Gastrocnemius medialis (tissue), 4 donors: ENCODE measurements around the gene GPC6. TPM values are rescaled to one million over a fixed set of nuclear protein-coding genes. Genes with fewer than 3 reads are reported as not detected.

Source experiments
- ATAC-seq, 2 donors: fragments of 150-250 bp; one replicate each; pipeline ENCODE4 v1.9.1; 2016
- DNase-seq, 2 donors: peaks; one replicate each; pipeline ENCODE4 v3.0.0-alpha.2; 2019
- H3K27ac ChIP-seq, 4 donors: fragments of 200-600 bp; sonication (generic); 1 replicate in 1 of 4; 2 replicates in 3 of 4; pipeline ENCODE4 v1.5.1; 2016 to 2018; ENCODE audit warnings: mild to moderate bottlenecking in 2 of 4, moderate library complexity in 1 of 4
- H3K27me3 ChIP-seq, 3 donors: fragments of 200-600 bp; sonication (generic) in 2 of 3; 1 replicate in 1 of 3; 2 replicates in 2 of 3; pipeline versions ENCODE4 v1.5.1 to v1.6.0; 2016 to 2019; ENCODE audit warnings: mild to moderate bottlenecking in 1 of 3, moderate library complexity in 1 of 3
- H3K36me3 ChIP-seq, 2 donors: fragments of 200-600 bp; sonication (generic) in 1 of 2; one replicate each; pipeline ENCODE4 v1.5.1; 2017 to 2018
- H3K4me1 ChIP-seq, 2 donors: fragments of 200-600 bp; sonication (generic) in 1 of 2; one replicate each; pipeline ENCODE4 v1.5.1; 2016 to 2017; ENCODE audit warnings: mild to moderate bottlenecking in 2 of 2
- H3K4me3 ChIP-seq, 4 donors: fragments of 200-600 bp; sonication (generic) in 3 of 4; 1 replicate in 1 of 4; 2 replicates in 3 of 4; pipeline ENCODE4 v1.5.1; 2016 to 2019; ENCODE audit warnings: mild to moderate bottlenecking in 2 of 4
- H3K9me3 ChIP-seq, 3 donors: fragments of 200-600 bp; sonication (generic) in 2 of 3; 1 replicate in 1 of 3; 2 replicates in 2 of 3; pipeline ENCODE4 v1.5.1; 2016 to 2019
- POLR2A ChIP-seq, 2 donors: fragments of 450-650 bp; IDR thresholded peaks; one replicate each; pipeline ENCODE4 v1.6.1; 2017; ENCODE audit warnings: antibody characterized with exemption in 2 of 2, mild to moderate bottlenecking in 2 of 2, moderate library complexity in 2 of 2
- in situ Hi-C, 4 donors: fragments of 200-750 bp; cut with MboI; loops; one replicate each; pipeline versions ENCODE4 v1.15.0 to v1.8.0; 2017; ENCODE audit warnings: low sequenced_read_pairs in 4 of 4
- intact Hi-C: fragments of 100-400 bp; cut with DNase I; formaldehyde crosslinking; loops from one replicate; pipeline ENCODE4 v1.15.1; 2023; ENCODE audit warnings: low total_unique reads
- total RNA-seq, 4 donors: library from RNA; depleted of rRNA; stranded (reverse); fragments of >200 nt; gene quantifications; one replicate each; pipeline versions ENCODE4 v1.1.0 to v1.2.3, GENCODE V29; 2016
- TF ChIP-seq, protein P1 (sequence below), 5 experiments: fragments of 450-650 bp in 3 of 5; fragments of 200-600 bp in 2 of 5; sonication (generic) in 2 of 5; IDR thresholded peaks in 4 of 5; conservative IDR thresholded peaks in 1 of 5; 1 replicate in 4 of 5; 2 replicates in 1 of 5; pipeline ENCODE4 v1.5.1; 2016 to 2019; ENCODE audit warnings: antibody characterized with exemption in 5 of 5, mild to moderate bottlenecking in 3 of 5, moderate library complexity in 3 of 5

GPC6 gene
- total RNA-seq, 4 donors from 2014 or later = 0.47 to 0.88 (median 0.59) TPM

DNA sequence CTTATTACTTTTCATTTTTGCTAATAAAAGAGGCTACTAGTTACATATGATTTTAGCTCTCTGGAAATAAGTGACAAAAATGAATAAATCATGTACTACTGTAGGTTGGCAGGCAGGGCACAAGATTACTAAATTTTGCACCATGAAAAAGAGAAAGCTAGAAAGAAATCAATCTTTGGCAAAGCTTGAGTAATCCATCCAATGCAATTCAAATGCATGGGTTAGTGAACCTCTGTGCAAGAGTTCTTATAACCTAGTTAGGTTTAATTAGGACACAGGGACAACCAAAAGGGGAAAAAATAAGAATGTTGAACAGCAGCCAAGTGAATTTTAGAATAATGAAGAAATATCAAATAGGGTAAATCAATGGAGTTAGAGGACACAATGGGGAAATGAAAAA, 947.4 kb downstream of the GPC6 start:
- ATAC-seq = no peak
- no peaks in the 10 kb centered on the region for H3K27me3 ChIP-seq
- H3K9me3 ChIP-seq = no peaks in the 10 kb centered on the region
- no peaks in the 10 kb centered on the region for H3K36me3 ChIP-seq
- in situ Hi-C loops = no loop called here
- no peak overlapping the region for H3K27ac ChIP-seq
- no peak overlapping the region for H3K4me3 ChIP-seq
- TF ChIP-seq POLR2A (IDR thresholded peaks at IDR 0.05) = no peak
- TF ChIP-seq, protein P1, sequence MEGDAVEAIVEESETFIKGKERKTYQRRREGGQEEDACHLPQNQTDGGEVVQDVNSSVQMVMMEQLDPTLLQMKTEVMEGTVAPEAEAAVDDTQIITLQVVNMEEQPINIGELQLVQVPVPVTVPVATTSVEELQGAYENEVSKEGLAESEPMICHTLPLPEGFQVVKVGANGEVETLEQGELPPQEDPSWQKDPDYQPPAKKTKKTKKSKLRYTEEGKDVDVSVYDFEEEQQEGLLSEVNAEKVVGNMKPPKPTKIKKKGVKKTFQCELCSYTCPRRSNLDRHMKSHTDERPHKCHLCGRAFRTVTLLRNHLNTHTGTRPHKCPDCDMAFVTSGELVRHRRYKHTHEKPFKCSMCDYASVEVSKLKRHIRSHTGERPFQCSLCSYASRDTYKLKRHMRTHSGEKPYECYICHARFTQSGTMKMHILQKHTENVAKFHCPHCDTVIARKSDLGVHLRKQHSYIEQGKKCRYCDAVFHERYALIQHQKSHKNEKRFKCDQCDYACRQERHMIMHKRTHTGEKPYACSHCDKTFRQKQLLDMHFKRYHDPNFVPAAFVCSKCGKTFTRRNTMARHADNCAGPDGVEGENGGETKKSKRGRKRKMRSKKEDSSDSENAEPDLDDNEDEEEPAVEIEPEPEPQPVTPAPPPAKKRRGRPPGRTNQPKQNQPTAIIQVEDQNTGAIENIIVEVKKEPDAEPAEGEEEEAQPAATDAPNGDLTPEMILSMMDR (IDR thresholded peaks at IDR 0.05 in 4 of 5, conservative IDR thresholded peaks at IDR 0.05 in 1 of 5) = no peak
- DNase-seq = no peak
- intact Hi-C loops = no loop called here
- H3K4me1 ChIP-seq = peaks cover 0 to 9% of the 10 kb centered on the region in 2 donors

DNA sequence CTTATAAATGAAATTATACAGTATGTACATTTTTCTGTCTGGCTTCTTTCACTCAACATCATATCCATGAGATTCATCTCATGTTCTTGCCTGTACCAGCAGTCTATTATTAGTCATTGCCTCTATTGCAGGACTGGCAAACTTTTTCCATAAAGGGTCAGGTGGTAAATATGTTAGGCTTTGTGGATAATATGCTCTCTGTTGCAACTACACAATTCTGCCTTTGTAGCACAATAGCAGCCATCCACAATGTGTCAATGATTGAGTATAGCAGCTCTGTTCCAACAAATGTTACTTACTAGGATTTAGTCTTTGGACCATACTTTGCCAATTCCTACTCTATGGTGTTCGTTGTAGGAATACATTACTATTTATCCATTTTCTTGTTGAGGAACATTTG, 948.5 kb downstream of the GPC6 start:
- in situ Hi-C loops = no loop called here
- TF ChIP-seq POLR2A (IDR thresholded peaks at IDR 0.05) = no peak
- TF ChIP-seq, protein P1 (IDR thresholded peaks at IDR 0.05 in 4 of 5, conservative IDR thresholded peaks at IDR 0.05 in 1 of 5) = no peak
- DNase-seq (no peak), ATAC-seq (no peak)
- Histone ChIP-seq H3K9me3 (no peaks in the 10 kb centered on the region), H3K4me3 (no peak overlapping the region), H3K27ac (no peak overlapping the region), H3K36me3 (no peaks in the 10 kb centered on the region), H3K4me1 (peaks cover 0 to 2% of the 10 kb centered on the region in 2 donors), H3K27me3 (no peaks in the 10 kb centered on the region)
- intact Hi-C loops = no loop called here

DNA sequence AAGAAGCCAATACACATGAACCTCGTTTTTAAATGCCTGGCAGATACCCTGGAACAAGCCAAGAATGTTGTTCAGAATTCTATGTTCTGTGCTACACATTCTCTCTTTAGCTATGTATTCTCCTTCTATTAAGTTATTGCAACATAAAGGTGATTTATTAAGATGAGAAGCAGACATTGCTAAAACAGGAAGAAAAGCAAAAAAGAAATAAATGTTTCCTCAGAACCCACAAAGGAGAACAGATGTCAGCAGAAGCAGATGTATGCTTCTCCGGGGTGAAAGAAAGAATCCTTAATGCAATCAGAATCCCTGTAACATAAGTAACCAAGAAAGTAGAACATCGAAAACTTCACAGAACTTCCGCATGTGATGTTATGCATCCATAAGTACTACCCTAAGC, 950.0 kb downstream of the GPC6 start:
- TF ChIP-seq, protein P1 (IDR thresholded peaks at IDR 0.05 in 4 of 5, conservative IDR thresholded peaks at IDR 0.05 in 1 of 5) = no peak
- TF ChIP-seq POLR2A (IDR thresholded peaks at IDR 0.05) = no peak
- intact Hi-C loops = no loop called here
- no peak overlapping the region for H3K27ac ChIP-seq
- no peak overlapping the region for H3K4me3 ChIP-seq
- no peak for ATAC-seq
- no peaks in the 10 kb centered on the region for H3K4me1 ChIP-seq
- no peaks in the 10 kb centered on the region for H3K36me3 ChIP-seq
- H3K27me3 ChIP-seq = no peaks in the 10 kb centered on the region
- no peak for DNase-seq
- in situ Hi-C loops = no loop called here
- H3K9me3 ChIP-seq = no peaks in the 10 kb centered on the region

DNA sequence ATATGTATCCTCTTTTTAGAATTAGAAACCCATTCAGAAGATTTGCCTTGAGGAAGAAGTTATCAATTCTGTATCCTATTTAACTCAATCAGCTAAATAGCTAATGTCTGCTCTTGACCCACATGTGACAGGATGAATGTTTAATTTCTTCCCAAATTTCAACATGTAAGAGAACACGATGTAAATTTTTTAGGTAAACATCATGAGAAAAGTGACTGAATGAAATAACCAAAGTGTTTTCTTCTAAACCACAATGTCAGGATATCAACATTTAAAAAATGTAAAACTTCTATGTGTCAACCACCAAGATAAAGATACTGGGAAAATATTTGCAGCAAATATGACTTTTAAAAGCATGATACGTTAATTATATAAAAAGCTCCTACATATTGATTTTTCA, 950.4 kb downstream of the GPC6 start:
- no peak overlapping the region for H3K4me3 ChIP-seq
- no peak overlapping the region for H3K27ac ChIP-seq
- no peaks in the 10 kb centered on the region for H3K27me3 ChIP-seq
- no peaks in the 10 kb centered on the region for H3K4me1 ChIP-seq
- no peaks in the 10 kb centered on the region for H3K36me3 ChIP-seq
- DNase-seq = no peak
- intact Hi-C loops = no loop called here
- H3K9me3 ChIP-seq = no peaks in the 10 kb centered on the region
- ATAC-seq = no peak
- in situ Hi-C loops = no loop called here
- TF ChIP-seq POLR2A (IDR thresholded peaks at IDR 0.05) = no peak
- TF ChIP-seq, protein P1 (IDR thresholded peaks at IDR 0.05 in 4 of 5, conservative IDR thresholded peaks at IDR 0.05 in 1 of 5) = no peak

DNA sequence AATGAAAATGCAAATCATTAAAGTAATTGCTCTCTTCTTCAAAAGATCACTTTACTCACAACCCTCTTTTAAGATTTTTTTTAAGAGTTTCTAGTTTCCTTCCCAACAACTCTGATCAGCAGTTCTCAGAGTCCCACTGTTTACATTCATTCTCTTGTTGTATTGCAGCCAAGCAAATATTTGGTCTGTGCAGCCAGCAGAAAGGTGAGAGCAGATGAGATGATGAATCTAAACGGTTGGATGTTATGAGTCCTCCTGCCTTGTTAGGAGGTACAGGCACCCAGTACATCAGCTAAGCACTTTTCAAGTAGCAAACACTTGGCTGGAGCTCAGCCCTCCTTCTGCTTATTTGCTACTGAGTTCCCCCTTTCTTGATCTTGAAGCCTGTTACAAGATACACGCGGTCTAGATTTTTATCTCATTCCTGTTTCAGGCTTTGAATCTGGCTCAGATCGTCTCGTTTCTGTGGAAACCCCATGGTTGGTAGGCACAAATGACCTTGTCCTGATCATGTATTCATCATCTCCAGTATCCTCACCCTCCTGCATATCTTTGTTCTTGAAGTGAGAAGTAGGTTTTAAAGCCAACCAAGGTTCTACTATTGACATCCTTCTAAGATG, 952.1 kb downstream of the GPC6 start:
- H3K9me3 ChIP-seq = no peaks in the 10 kb centered on the region
- H3K36me3 ChIP-seq = no peaks in the 10 kb centered on the region
- in situ Hi-C loops = no loop called here
- intact Hi-C loops = no loop called here
- TF ChIP-seq POLR2A (IDR thresholded peaks at IDR 0.05) = no peak
- TF ChIP-seq, protein P1 (IDR thresholded peaks at IDR 0.05 in 4 of 5, conservative IDR thresholded peaks at IDR 0.05 in 1 of 5) = no peak
- no peak overlapping the region for H3K4me3 ChIP-seq
- DNase-seq (no peak), ATAC-seq (no peak)
- H3K27me3 ChIP-seq = no peaks in the 10 kb centered on the region
- no peaks in the 10 kb centered on the region for H3K4me1 ChIP-seq
- H3K27ac ChIP-seq = no peak overlapping the region
